MCF 10A (cell line): ENCODE data around the gene KRTAP5-10. TPM values are rescaled to one million over a fixed set of nuclear protein-coding genes. Genes with fewer than 3 reads are reported as not detected.

Source experiments
- BruUV-seq: library from RNA; stranded (reverse); fragments of 400-500 nt; replicated peaks from 2 replicates; lab custom pipeline; 2021; lab: Mats Ljungman, UMichigan
- CTCF ChIA-PET: fragments of 300-600 bp; sonication (Branson Sonifier 250); formaldehyde crosslinking; extraction: SDS; loops from one replicate; lab custom pipeline; 2021; ENCODE audit warnings: antibody characterized with exemption, inconsistent platforms; lab: Yijun Ruan, JAX
- POLR2A ChIA-PET: fragments of 300-600, 350-650 bp; sonication (Branson Sonifier 250); formaldehyde crosslinking; extraction: SDS; loops from one replicate; lab custom pipeline; 2020; ENCODE audit warnings: antibody characterized with exemption, inconsistent platforms; lab: Yijun Ruan, JAX
- DNase-seq: peaks from one replicate; pipeline ENCODE4 v3.0.0-alpha.2; 2018; ENCODE audit not compliant: unreplicated experiment
- H3K27ac Mint-ChIP-seq: one replicate; pipeline ENCODE4 v1.8.0; 2022; ENCODE audit warnings: mild to moderate bottlenecking, low read depth, mixed read lengths; ENCODE audit not compliant: unreplicated experiment
- H3K27me3 Mint-ChIP-seq: one replicate; pipeline ENCODE4 v1.8.0; 2022; ENCODE audit warnings: mixed read lengths; ENCODE audit not compliant: insufficient read depth, unreplicated experiment
- H3K36me3 Mint-ChIP-seq: one replicate; pipeline ENCODE4 v1.8.0; 2022; ENCODE audit warnings: mild to moderate bottlenecking, moderate library complexity, mixed read lengths; ENCODE audit not compliant: insufficient read depth, unreplicated experiment
- H3K4me1 Mint-ChIP-seq: one replicate; pipeline ENCODE4 v1.8.0; 2022; ENCODE audit warnings: mixed read lengths; ENCODE audit not compliant: insufficient read depth, unreplicated experiment
- H3K4me3 Mint-ChIP-seq: one replicate; pipeline ENCODE4 v1.8.0; 2022; ENCODE audit warnings: mild to moderate bottlenecking, moderate library complexity, mixed read lengths; ENCODE audit not compliant: unreplicated experiment
- H3K9me3 Mint-ChIP-seq: one replicate; pipeline ENCODE4 v1.8.0; 2022; ENCODE audit warnings: mixed read lengths; ENCODE audit not compliant: unreplicated experiment
- intact Hi-C: fragments of 100-400 bp; cut with micrococcal nuclease; formaldehyde crosslinking; loops from 2 replicates; pipeline ENCODE4 v1.14.1; 2022
- total RNA-seq: library from RNA; stranded (reverse); gene quantifications from 2 replicates; pipeline ENCODE4 v1.2.3, GENCODE V29; 2022
- TF ChIP-seq, protein P1 (sequence below): fragments of 200-600 bp; IDR thresholded peaks from one replicate; pipeline ENCODE4 v1.8.0; 2022; ENCODE audit warnings: antibody characterized with exemption, mild to moderate bottlenecking; ENCODE audit not compliant: unreplicated experiment

Gene KRTAP5-10
- total RNA-seq, 1 experiment from 2014 or later: not detected

DNA sequence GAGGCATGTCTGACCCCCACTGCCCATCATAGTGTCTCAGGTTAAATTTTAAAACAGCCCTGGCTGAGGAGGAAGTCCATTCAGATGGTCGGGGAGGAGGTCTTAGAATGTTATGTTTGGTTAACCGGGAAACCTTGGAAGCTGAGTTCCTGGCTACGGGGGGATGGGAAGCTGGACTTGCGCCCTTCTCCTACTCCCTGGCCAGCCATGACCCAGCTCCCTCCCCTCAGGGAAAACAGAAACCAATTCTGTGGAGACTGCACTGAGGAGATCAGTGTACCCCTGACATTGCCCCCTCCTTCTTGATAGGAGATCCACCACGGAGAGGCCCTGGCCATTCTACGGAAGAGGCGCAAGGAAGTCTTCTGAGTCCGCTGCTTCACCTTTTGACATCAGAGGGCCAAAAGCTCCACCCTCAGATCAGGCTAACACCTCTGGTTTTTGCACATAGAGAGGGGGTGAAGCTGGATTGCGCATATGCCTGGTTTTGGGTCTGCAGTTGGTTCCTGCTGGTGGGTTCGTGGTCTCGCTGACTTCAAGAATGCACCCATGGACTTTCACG, 19.9 kb upstream of the KRTAP5-10 start:
- Mint-ChIP-seq H3K4me3 (no peak overlapping the region), H3K27me3 (no peaks in the 10 kb centered on the region), H3K36me3 (no peaks in the 10 kb centered on the region), H3K27ac (no peak overlapping the region), H3K9me3 (peaks cover 17% of the 10 kb centered on the region), H3K4me1 (no peaks in the 10 kb centered on the region)
- TF ChIP-seq, protein P1, sequence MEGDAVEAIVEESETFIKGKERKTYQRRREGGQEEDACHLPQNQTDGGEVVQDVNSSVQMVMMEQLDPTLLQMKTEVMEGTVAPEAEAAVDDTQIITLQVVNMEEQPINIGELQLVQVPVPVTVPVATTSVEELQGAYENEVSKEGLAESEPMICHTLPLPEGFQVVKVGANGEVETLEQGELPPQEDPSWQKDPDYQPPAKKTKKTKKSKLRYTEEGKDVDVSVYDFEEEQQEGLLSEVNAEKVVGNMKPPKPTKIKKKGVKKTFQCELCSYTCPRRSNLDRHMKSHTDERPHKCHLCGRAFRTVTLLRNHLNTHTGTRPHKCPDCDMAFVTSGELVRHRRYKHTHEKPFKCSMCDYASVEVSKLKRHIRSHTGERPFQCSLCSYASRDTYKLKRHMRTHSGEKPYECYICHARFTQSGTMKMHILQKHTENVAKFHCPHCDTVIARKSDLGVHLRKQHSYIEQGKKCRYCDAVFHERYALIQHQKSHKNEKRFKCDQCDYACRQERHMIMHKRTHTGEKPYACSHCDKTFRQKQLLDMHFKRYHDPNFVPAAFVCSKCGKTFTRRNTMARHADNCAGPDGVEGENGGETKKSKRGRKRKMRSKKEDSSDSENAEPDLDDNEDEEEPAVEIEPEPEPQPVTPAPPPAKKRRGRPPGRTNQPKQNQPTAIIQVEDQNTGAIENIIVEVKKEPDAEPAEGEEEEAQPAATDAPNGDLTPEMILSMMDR: no peak
- ChIA-PET POLR2A (interaction anchor here (0.6 kb wide), 1 partner anchor 425 kb away, joined by 3 read pairs; no protein-coding TSS in a partner anchor), CTCF (interaction anchor here (0.6 to 0.7 kb wide), 2 partner anchors 34 to 187 kb away, joined by 3 read pairs; no protein-coding TSS in a partner anchor)
- no TSS peak for BruUV-seq
- intact Hi-C loops: no loop called here
- DNase-seq: no peak

DNA sequence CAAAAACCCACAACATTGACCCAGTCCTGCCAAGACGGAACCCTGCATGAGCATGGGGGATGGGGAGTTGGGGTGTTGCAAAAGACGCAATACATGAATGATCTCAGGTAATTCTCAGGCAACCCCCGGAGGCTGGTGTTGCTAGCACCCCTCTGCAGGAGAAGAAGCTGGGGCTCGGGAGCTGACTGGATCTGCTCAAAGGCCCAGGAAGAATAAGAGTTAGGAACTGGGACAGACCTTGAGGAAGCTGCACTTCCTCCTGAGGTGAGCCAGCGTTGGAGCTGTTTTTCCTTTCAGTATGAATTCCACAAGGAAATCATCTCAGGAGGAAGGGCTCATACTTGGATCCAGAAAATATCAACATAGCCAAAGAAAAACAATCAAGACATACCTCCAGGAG, 17.2 kb upstream of the KRTAP5-10 start, which contains the start of gene KRTAP5-9:
Gene KRTAP5-9 (plus strand): TSS at position 301 of the 400 bp plus-strand sequence. CDS start 238 bp downstream, outside the sequence.
- intact Hi-C loops: no loop called here

DNA sequence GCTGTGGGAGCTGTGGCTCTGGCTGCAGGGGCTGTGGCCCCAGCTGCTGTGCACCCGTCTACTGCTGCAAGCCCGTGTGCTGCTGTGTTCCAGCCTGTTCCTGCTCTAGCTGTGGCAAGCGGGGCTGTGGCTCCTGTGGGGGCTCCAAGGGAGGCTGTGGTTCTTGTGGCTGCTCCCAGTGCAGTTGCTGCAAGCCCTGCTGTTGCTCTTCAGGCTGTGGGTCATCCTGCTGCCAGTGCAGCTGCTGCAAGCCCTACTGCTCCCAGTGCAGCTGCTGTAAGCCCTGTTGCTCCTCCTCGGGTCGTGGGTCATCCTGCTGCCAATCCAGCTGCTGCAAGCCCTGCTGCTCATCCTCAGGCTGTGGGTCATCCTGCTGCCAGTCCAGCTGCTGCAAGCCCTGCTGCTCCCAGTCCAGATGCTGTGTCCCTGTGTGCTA, 16.6 kb upstream of the KRTAP5-10 start:
- ChIA-PET CTCF (no interaction called here), POLR2A (no interaction called here)
- DNase-seq: no peak
- intact Hi-C loops: no loop called here
- TF ChIP-seq, protein P1: no peak
- H3K4me1 Mint-ChIP-seq: no peaks in the 10 kb centered on the region
- peaks cover 10% of the 10 kb centered on the region for H3K9me3 Mint-ChIP-seq
- H3K36me3 Mint-ChIP-seq: no peaks in the 10 kb centered on the region
- H3K4me3 Mint-ChIP-seq: no peak overlapping the region
- BruUV-seq: no TSS peak
- H3K27me3 Mint-ChIP-seq: no peaks in the 10 kb centered on the region
- H3K27ac Mint-ChIP-seq: no peak overlapping the region

More for the DNA sequence above, 17.2 kb upstream of the KRTAP5-10 start, which contains the start of gene KRTAP5-9:
- no peaks in the 10 kb centered on the region for H3K4me1 Mint-ChIP-seq
- no peak for DNase-seq
- ChIA-PET POLR2A (no interaction called here), CTCF (no interaction called here)
- TF ChIP-seq, protein P1: no peak
- no peak within 1 kb of the TSS for H3K4me3 Mint-ChIP-seq
- H3K27me3 Mint-ChIP-seq: no peaks in the 10 kb centered on the region
- no TSS peak for BruUV-seq
- no peaks in the 10 kb centered on the region for H3K36me3 Mint-ChIP-seq
- H3K27ac Mint-ChIP-seq: no peak within 1 kb of the TSS
- peaks cover 10% of the 10 kb centered on the region for H3K9me3 Mint-ChIP-seq

DNA sequence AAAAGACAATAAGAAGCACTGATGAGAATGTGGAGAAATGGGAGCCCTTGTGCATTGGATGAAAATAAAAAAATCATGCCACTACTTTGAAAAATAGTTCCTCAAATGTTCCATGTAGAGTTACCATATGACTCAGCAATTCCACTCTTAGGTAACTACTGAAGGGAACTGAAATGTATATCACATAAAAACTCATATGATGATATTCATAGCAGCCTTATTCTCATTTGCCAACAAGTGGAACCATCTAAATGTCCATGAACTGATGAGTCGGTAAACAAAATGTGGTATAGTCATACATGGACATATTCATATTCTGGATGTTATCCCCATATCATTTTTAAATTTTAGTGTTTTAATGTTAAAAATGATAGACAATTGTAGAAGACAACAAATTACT, 13.7 kb upstream of the KRTAP5-10 start:
- H3K4me3 Mint-ChIP-seq: no peak overlapping the region
- POLR2A ChIA-PET: interaction anchor here (1.0 kb wide), 1 partner anchor 9 kb away, joined by 5 read pairs; no protein-coding TSS in a partner anchor
- CTCF ChIA-PET: no interaction called here
- H3K4me1 Mint-ChIP-seq: no peaks in the 10 kb centered on the region
- no TSS peak for BruUV-seq
- TF ChIP-seq, protein P1: no peak
- no peaks in the 10 kb centered on the region for H3K27me3 Mint-ChIP-seq
- H3K27ac Mint-ChIP-seq: no peak overlapping the region
- peaks cover under 1% of the 10 kb centered on the region for H3K9me3 Mint-ChIP-seq
- intact Hi-C loops: no loop called here
- H3K36me3 Mint-ChIP-seq: no peaks in the 10 kb centered on the region
- DNase-seq: no peak
